H1 (cell line): ENCODE measurements around the gene DAP. TPM values are rescaled to one million over a fixed set of nuclear protein-coding genes. Genes with fewer than 3 reads are reported as not detected.

ENCODE experiments used
- BRCA1 ChIP-seq: IDR thresholded peaks from 2 replicates; pipeline ENCODE4 v1.6.1; 2012; ENCODE audit warnings: low read depth, low read length, improper control_type of control experiment
- E2F6 ChIP-seq: IDR thresholded peaks from 2 replicates; pipeline ENCODE4 v1.6.1; 2012; ENCODE audit warnings: inconsistent platforms
- PHF8 ChIP-seq: fragments of 200-600 bp; sonication (generic); conservative IDR thresholded peaks from 2 replicates; pipeline ENCODE4 v1.7.1; 2012; ENCODE audit warnings: low read depth, mild to moderate bottlenecking, inconsistent platforms, low read length, moderate library complexity
- TEAD4 ChIP-seq: IDR thresholded peaks from 2 replicates; pipeline ENCODE4 v1.6.1; 2012; ENCODE audit warnings: low read depth, low read length, inconsistent platforms, mixed read lengths
- polyA plus RNA-seq, 7 experiments: library from polyadenylated mRNA; depleted of rRNA in 3 of 7; stranded (reverse) in 5 of 7; unstranded in 2 of 7; fragments of >200 nt in 5 of 7; fragments of 200-250 nt in 2 of 7; gene quantifications; 1 replicate in 5 of 7; 2 replicates in 1 of 7; 4 replicates in 1 of 7; pipeline versions ENCODE4 v1.2.1 to v1.2.3, GENCODE V29; 2011 to 2013; ENCODE audit warnings: missing spikeins in 2 of 7, mixed read lengths in 2 of 7
- total RNA-seq: library from RNA; stranded (reverse); fragmentation: NEBNext Ultra II Directional; extraction: Animal tissue kit (Norgen Biotek cat#: 25700); gene quantifications from 2 replicates; pipeline ENCODE4 v1.2.1, GENCODE V29; 2021

DAP gene
- total and polyA plus RNA-seq, 2 of the 8 experiments (the other 6 are each of a cell fraction or from before 2014, with no cell fraction given), result 26.2 to 44.4 TPM

- no peak for TF ChIP-seq TEAD4
- TF ChIP-seq E2F6, result no peak
- no peak for TF ChIP-seq BRCA1
- TF ChIP-seq PHF8, result no peak
- TF ChIP-seq, all 59 proteins: peak for 0
Measured at GRCh38 chr5:10752451-10752850, 8.6 kb downstream of the DAP start (continued).
